Superior temporal gyrus (tissue), 1 donor: Measurements from ENCODE around the gene PCDHB1.

Source experiments
- DNase-seq: peaks from one replicate; pipeline ENCODE4 v3.0.0-alpha.2; 2016; ENCODE audit errors: extremely low spot score

PCDHB1 gene, protein sequence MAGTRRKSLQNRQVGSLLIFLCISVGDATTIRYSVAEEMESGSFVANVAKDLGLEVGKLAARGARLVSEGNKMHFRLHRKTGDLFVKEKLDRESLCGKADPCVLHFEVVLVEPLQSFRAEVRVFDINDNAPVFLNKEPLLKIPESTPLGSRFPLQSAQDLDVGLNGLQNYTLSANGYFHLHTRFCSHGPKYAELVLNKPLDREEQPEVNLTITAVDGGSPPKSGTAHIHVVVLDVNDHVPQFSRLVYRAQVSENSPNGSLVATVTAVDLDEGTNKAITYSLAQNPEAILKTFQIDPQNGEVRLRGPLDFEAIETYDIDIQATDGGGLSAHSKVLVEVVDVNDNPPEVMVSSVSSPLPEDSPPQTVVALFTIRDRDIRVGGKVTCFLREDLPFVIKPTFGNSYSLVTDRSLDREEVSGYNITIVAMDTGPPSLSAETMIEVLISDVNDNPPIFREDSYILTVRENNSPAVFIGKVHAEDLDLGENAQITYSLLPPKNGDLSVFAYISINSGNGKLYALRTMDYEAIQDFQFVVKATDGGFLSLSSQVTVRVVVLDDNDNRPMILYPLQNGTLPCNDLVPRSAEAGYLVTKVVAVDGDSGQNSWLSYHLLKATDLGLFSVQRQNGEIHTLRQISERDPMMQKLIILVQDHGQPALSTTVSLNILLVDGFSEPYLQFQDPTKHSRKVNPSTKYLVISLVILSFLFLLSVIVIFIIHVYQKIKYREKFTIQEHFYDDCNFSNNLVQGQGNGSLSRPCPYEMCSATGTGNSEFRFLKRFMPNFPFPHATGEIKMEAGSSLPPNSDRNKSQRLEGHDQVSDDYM

DNA sequence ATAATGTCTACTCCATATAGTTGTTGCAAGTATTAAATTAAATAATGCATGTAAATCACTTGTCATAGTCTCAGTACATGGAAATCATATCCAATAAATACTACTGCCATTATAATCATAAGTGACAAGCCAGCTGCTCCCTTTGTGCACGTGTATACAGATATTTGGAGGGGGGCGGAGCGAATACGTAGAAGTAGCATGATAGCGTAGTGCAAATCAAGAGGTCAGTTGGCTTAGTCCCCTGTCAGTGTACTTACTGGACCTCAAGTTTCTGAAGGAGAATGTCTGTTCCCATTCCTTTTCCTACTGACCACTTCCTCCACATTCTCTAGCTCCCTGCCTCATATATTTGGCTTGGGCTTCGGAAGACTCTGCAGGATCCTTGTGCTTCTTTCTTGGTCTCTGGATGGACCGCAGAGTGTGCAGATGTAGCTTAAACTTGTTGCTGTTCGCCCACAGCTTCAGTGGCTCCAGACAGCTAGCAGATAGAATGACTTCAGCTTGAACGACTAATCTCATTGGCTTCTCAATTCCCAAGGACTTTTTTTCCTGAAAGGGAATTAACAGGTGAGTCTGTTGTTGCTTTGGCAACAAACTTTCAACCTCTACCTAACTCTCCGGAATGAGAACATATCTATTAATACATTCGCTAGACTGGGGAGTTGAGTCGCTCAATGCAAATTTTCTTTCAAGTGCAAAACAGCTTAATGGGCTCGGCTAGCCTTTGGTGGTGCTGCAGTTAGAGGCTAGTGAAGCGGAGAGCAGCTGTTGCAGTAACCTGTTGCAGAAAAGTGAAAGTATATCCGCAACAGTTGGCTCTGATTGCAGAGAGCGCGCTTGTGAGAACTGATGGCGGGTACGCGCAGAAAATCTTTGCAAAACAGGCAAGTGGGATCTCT is at the start of gene PCDHB1:
PCDHB1 (plus strand) TSS at position 753 of the 899 bp plus-strand sequence; CDS start at position 850, 97 bp downstream.
- no peak for DNase-seq

DNA sequence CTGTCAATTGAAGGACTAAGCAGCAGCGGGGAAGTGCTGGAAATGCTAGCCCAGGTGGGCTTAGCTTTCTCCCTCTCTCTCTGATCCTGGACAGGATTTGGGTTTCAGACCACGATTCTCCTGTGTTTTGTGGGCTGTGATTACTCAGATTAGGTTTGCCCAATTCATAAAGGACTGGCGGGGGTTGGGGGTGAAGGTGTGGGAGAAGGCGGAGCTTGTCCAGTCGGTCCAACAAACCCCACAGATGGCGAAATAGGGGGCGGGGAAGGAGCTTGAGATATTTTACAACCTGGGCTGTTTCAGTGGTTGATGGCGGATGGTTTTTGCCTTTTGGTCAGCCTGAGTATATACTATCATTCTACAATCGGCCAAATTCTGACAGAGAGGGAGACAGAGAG is 49.7 kb upstream of the PCDHB1 start:
- no peak for DNase-seq

DNA sequence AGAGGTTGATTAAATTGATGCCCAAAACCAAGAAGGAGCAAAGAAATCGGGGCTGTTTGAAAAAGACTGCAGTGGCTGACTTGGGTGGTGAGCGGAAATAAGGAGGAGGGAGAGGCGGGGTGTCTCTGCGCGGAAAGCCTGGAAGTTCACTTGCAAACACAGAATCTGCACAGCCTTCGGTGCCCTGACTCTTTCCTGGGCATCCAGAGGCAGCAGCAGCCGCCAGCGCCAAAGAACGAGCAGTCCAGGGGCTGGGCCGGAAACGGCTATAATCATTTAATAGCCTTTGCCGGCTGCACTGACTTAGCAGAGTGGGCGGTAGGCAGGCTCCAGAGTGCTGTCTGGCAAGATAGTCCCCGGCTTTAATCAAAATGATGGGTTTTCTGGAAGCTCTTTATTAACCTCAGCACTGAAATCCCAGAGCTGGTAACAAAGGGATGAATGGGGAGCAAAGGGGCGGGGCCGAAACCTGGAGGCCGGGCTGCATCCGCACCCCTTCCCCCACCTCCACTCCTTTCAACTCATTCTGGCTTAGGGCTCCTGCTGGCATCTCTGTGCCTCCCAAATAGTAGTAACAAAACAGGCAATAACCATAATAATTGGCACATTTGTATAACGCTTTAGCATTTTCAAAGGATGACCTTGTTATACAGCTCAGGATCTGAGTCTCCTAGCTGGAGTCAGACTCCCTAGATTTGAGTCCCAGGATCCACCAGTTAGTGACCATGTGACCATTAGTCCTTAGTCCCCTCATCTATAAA is 49.1 kb upstream of the PCDHB1 start:
- DNase-seq: peak; percentile 35

DNA sequence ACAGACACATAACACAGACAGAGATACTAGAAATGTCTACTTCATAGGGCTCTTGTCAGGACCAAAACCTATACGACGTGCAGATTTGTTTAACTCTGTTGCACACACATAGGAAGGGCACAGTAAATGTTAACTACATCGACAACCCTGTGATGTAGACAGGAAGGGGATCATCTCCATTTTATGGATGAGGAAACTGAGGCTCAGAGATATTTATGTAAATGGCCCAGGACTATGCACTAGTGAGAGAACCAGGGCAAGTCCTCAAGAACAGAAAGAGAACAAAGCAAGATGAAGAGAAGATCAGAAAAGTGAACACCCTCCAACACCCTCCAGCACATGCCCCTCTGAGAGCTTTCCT is 48.6 kb upstream of the PCDHB1 start:
- no peak for DNase-seq

DNA sequence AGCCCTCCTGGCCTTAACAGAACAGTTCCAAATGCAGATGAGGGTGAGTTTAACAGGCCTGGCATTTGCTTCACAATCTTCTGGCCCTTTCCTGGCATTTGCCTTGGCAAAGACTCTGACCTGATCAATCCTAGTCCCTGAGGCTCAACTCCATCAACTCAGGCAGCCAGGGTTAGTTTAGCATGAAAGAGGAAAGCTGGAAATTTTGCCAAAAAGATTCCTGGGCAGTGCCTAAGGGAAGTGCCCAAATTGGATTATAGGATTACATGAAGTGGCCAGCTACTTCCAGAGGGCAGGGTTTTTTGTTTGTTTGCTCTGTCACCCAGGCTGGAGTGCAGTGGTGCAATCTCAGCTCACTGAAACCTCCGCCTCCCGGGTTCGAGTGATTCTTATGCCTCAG is 48.1 kb upstream of the PCDHB1 start:
- no peak for DNase-seq

DNA sequence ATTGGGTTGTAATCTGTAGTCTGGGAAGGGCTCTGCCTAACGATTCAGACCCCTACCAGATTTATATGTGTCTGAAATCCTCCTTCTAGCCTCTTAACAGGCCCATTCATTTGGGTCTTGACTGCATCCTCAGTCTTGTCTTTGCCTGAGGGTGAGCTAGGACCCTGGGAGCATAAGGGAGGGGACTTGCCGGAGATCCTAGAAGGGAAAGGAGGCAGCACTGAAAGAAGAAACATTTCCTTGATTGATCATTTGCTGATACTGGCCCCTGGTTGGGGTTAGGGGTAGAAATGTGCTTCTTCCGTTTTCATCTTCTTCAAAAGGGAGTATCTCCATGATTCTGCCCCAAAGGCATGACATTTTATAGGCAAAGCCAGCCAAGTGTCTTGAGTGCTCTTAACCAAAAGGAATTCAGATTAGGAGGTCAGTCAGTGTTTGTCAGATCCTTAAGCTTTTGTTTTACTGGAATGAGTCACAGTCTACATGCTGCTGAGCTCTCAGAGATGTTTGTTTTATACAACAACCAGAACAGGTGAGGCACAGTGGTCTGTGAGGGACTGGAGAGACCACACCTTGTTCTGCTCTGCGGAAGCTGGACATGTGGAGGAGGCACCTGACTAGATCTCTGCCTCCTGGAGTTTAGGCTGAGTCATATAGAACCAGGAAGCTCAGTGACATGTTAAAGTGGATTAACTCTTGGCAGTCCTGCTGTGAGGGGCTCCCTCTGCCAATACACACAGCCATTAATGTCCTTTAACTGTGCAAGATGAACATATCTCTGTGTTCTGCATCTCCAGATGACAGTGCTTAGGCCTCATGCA is 47.2 kb upstream of the PCDHB1 start:
- DNase-seq: peak; percentile 24

DNA sequence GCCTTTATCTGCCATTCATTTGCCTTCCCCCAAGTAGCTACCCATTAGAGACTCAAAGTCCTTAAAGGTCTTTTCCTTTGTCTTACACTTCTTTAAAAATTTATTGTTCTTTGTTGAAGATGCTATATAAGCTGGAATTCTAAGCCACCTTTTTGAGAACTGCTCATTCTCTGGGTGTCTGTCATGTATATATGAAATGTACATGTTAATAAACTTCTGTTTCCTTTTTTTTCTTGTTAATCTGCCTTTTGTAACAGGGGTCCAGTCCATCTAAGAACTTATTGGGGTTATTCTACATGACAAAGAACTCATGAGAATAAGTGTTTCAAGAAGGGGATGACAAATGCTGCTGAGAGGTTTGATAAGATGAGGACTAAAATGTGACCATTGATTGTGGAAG is 43.4 kb upstream of the PCDHB1 start:
- DNase-seq: no peak

DNA sequence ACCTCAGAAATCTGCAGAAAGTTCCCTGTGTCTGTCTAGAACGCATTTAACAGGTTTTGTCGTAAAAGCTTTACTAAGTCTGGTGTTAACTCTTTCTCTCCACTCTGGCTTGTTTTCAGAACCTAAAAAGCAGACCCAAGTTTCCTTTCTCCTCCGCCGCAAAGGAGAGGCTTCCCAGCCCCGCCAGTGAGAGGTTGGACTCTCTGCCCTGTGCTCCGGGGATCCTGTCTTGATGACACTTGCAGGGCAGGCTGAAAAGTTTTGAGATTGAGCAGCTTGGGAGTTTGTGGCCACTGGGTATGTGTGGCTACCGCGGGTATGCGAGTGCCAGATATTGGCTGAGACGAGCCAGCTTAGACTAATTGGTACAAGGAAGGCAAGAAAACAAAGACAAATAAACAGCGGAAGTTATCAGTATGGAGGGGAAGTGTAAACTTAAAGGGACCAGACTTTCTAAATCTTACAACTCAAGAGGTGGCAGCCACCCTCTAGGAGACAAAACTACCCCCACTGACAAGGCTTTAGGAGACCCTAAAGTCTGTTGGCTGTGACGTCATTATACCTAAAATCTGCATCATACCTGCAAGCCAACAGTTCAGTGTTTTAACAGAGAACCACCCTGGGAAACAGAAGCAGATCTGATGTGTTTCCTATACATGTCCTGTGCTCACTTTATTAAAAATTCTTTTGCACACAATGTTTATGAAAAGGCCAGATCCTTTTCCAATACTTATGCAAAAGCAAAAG is 41.0 kb upstream of the PCDHB1 start:
- no peak for DNase-seq

DNA sequence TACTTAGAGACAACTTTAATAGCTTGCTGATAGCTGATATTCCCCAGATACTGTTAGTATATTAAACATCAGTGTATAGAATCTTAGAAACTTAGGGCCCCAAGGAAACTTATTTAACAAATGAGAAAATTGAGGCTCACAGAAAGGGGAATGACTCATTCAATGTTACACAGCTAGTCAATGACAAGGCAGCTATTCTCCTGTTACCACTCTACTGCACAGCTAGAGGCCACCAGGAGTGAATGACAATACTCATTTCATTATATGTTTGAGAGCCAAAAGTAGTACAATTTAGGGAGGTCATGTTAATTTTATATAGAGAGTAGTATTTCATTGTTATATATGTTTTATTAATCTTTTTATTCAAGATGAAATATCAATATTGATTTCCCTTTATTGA is 33.2 kb upstream of the PCDHB1 start:
- DNase-seq: no peak

DNA sequence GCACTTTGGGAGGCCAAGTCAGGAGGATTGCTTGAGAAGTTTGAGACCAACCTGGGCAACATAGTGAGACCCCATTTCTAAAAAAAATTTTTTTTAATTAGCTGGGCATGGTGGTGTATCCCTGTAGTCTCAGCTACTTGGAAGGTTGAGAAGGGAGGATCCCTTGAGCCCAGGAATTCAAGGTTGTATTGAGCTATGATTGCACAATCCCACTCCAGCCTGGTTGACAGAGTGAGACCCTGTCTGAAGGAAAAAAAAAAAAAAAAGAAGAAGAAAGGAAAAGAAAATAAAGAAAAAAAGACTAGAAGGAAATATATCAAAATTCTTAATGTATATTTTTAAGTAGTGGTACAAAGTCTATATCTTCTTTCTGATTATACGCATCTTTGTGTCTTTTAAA is 28.8 kb upstream of the PCDHB1 start:
- no peak for DNase-seq

DNA sequence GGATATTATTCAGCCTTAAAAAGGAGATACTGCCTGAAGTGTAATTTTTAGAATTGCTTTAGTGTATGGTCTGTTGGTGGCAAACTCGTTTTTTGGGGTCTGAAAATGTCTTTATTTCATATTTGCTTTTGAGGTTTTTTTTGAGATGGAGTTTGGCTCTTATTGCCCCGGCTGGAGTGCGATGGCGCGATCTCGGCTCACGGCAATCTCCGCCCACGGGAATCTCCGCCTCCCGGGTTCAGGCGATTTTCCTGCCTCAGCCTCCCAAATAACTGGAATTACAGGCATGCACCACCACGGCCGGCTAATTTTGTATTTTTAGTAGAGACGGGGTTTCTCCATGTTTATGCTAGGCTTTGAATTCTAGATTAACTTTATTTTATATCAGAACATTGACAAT is 20.2 kb upstream of the PCDHB1 start:
- DNase-seq: no peak

DNA sequence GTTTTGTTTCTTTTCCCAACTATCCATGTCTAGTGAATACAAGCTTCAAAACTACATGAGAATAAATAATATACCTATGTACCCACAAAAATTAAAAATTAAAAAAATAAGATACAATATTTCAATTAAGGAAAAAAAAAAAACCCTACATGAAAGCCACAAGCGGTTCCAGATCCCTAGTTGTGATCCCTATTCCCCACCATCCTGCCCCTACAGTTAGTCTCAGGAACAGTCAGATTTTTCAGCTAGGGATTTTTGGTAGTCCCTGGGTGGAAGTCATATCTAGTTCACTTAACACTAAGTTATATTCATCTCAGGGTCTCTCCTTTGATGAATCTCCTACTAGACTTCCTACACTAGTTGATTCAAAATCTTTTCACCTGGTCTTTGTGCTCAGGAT is 18.5 kb upstream of the PCDHB1 start:
- DNase-seq: no peak

DNA sequence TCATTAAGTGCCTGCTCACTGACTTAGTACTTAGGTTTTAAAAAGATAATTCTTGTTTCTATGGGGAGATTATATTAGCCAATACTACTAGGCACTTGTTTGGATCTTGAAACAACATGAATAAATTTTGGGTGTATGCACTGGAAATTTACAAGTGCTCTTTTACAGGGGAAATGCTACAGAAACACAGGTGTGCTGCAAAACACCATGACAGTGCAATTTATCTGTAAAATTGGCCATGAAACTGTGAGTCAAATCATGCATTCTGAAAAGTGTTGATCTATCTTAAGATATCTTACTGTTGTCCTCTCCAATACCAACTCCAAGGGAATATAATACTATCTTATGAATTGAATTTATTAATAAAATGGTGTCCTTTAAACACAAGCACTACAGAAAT is 12.1 kb upstream of the PCDHB1 start:
- DNase-seq: no peak

DNA sequence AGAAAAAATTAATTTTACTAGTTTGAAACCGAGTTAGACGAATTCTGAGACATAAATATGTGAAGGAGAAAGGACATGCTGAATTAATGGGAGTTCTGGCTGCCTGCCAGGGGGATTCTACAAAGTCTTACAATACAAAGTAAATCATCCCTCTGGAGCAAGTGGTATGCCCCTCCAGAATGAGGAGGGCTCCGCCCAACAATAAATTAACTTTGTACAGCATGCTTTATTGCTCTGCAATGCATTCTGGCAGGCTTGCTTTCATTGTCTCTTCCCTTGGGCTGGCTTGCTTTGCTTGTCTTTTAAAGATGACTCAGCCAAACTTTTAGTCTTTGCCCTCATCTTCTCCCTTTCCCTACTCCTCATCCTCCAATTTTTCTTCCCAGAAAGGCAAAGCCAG is 11.7 kb upstream of the PCDHB1 start:
- DNase-seq: peak; percentile 22

DNA sequence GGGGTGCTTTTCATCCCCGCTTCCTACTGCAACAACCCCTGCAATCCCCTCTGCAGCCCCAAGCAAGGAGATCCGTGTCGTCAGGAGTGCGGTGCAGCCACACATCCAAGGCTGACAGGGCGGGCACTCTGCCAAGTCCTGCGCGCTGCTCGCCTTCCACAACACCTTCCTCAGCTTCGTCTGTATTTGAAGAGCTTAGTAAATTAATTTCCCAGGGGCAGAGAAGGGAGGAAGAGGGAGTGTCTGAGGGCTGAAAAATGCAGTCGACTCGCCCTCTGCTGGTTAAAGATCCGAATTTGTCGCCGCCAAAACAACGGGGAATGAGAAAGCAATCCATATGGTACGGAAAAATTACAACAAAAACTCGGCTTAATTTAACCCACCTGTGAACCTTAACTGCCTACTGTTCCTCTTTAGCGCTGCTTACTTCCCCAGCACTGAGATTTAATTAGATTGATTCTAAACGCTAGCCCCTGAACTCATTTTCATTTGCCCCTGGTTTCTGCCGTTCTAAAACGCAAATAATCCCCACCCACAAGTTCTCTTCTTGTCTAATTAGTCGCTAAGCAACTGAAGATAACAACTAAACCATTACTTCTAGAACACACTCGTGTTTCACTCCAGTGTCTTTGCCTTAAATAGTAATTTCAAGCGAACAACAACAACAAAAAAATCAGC is 10.9 kb upstream of the PCDHB1 start:
- DNase-seq: peak; percentile 86

DNA sequence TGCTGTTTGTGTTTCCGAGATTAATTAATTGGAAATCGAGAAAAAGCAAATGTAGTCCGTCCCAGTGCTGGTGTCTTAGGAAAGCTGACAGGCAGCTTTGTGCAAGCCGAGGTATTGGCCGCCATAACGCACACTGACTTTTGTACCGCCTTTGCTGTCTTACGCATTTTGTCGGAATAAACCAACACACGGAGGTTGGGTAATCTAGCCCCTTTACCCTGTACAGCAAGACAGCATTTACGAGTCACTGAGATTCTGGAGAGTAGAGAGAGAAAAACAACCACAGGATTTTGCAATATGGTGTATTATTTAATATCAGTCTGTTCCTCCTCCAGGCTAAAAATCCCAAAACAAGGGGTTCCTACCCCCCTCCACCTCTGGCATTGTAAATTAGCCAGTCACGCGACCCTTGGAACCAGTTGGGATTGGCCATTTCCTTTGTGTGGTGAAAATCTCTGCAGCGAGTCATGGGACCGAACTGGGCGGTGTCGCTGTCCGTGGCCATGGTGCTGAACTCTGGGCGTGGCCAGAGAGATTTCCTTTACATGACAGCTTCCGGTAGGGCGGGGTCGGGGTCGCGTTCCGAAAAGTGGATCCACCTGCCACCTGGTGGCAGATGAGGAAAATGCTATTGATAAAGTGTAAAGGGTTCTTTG is 10.3 kb upstream of the PCDHB1 start:
- DNase-seq: peak; percentile 99

DNA sequence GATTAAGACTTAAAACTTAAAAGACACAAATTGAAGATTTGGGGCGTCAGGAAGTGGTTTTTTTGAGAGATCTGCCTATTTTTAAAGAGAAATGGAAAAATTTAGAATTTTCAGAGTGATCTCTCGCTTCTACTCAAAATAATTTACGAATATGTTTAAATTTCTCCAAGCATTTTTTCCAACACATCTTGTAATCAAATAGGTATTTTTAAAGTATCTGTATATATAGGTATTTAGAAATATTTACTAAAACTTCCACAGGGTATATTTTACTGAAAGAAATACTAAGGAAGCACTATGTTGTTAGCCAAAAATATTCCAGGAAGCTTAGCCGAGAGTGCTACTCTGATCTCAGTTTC is 9.8 kb upstream of the PCDHB1 start:
- DNase-seq: no peak

DNA sequence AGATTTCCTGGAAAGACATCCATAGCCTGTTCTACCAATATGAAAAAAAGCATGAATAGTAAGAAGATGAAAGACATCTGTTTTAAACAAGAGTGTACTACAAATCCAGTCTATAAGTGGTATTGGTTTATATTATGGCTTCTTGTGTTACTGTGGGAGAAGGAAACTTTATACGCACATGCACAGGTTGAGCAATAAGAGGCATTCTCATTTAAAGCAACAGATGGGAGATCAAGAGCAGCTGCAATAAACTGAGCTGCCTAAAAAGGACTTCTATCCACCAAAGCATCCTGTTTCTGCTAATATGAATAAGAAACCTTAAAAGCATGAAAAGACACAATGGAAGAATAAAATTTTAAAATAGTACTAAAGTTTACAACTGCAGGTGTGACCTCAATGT is 8.6 kb upstream of the PCDHB1 start:
- DNase-seq: no peak

DNA sequence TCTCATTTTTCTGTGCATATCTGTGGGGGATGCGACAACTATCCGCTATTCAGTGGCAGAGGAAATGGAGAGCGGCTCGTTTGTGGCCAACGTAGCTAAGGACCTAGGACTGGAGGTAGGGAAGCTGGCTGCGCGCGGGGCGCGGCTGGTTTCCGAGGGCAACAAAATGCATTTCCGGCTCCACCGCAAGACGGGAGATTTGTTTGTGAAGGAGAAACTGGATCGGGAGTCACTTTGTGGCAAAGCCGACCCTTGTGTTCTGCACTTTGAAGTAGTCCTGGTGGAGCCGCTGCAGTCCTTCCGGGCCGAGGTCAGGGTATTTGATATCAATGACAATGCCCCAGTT is 320 bp downstream of the PCDHB1 start:
- DNase-seq: no peak
